Measurements from ENCODE around the gene WIPF2.

DNA sequence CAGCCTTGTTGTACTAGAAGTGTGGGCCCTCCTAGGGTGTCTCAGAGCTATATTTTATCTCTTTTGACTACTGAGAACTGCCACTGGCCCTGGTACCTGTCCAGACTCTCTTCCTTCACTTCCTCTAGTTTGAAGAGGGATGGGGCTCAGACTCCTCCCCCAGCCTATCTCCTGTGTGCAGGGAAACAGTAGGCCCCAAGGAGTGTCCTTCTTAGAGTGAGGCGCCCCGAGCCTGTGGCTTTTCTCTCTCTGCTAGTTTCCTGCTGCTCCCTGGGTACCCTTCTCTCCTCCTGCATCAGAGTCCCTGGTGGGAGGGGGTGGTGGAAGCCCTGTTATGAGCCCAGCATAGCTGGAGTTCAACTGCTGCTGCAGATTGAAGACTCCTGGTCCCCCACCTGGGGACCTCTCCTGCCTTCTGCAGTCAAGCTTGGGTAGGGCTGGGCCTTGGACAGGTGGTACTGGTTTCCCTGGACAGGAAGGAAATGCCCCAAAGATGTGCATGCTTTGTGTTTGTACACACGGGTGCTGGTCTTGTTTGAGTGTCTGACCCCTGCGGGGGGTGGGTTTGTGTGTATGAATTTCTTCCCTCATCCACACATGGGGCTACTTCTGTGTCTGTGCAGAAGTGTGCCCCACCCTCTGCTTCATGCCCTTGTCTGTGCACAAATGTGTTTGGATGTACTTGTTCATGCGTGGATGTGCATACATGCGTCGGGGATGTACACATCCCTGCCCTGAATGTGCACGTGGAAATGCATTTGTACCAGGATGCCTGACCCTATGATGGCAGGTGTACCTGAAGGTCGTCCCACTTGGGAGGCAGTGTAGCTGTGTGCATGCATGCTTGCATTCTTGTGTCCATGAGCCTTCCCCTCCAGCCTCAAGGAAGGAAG, 96.8 kb downstream of the WIPF2 start:
- TF ChIP-seq ZNF274 (IDR thresholded peaks at IDR 0.05; ENCODE audit: low read depth, low read length) (no peak), YY1 (IDR thresholded peaks at IDR 0.05; ENCODE audit: insufficient read depth, insufficient read length) (no peak)
